ENCODE results near the gene N4BP3. TPM values are rescaled to one million over a fixed set of nuclear protein-coding genes. Genes with fewer than 3 reads are reported as not detected.

N4BP3 gene
- total RNA-seq, 1 experiment from 2014 or later, result 46.2 TPM

DNA sequence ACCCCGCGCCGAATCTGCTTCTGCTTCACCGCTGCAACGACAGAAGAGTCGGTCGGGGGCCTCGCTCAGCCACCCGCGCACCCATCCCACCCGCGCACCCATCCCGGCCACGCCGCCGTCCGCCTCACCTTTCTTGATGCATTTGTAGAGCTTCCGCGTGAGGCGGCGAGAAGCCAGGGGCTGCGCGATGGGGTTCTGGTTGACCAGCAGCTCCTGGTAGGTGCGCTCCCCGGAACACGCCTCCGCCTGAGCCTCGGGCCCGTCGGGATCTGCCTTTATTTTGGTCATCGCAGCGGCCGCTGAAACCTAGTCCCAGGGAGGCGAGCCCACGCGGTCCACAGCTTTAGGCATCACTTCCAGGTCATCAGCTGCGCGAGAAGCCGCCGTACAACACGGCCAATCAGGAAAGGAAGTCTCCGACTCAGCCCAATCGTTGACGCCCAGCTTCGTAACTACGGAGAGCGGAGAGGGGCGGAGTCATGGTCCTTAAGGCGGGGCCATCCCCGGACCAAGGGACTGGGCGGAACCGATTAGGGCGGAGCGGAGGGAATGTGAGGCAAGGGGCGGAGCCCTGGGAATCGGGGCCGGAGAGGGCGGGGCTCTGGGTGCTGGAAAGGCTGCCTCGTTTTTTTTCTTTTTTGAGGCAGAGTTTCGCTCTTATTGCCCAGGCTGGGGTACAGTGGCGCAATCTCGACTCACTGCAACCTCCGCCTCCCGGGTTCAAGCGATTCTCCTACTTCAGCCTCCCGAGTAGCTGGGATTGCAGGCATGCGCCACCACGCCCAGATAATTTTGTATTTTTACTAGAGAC lies 40.4 kb downstream of the N4BP3 start, which contains the start of gene NHP2 (continued):
- TF ChIP-seq, protein P1, sequence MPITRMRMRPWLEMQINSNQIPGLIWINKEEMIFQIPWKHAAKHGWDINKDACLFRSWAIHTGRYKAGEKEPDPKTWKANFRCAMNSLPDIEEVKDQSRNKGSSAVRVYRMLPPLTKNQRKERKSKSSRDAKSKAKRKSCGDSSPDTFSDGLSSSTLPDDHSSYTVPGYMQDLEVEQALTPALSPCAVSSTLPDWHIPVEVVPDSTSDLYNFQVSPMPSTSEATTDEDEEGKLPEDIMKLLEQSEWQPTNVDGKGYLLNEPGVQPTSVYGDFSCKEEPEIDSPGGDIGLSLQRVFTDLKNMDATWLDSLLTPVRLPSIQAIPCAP (CRISPR knock-in tag; IDR thresholded peaks at IDR 0.05), result no peak
- TF ChIP-seq, protein P2, sequence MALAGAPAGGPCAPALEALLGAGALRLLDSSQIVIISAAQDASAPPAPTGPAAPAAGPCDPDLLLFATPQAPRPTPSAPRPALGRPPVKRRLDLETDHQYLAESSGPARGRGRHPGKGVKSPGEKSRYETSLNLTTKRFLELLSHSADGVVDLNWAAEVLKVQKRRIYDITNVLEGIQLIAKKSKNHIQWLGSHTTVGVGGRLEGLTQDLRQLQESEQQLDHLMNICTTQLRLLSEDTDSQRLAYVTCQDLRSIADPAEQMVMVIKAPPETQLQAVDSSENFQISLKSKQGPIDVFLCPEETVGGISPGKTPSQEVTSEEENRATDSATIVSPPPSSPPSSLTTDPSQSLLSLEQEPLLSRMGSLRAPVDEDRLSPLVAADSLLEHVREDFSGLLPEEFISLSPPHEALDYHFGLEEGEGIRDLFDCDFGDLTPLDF (CRISPR knock-in tag; IDR thresholded peaks at IDR 0.05), result no peak
- TF ChIP-seq FOXJ3 (CRISPR knock-in tag; IDR thresholded peaks at IDR 0.05; ENCODE audit: borderline replicate concordance) (no peak), NFE2L1 (CRISPR knock-in tag; IDR thresholded peaks at IDR 0.05) (0 out of 2 replicates have a peak, but pooled peaks have one; percentile 67), SOX15 (CRISPR knock-in tag; IDR thresholded peaks at IDR 0.05) (no peak), ZNF671 (CRISPR knock-in tag; IDR thresholded peaks at IDR 0.05) (no peak), ESRRA (CRISPR knock-in tag; IDR thresholded peaks at IDR 0.05; ENCODE audit: borderline replicate concordance) (no peak), CREB1 (CRISPR knock-in tag; IDR thresholded peaks at IDR 0.05) (no peak), ZNF232 (CRISPR knock-in tag; IDR thresholded peaks at IDR 0.05) (no peak), SMAD4 (CRISPR knock-in tag; IDR thresholded peaks at IDR 0.05) (no peak), TEAD1 (CRISPR knock-in tag; IDR thresholded peaks at IDR 0.05) (no peak), KAT7 (CRISPR knock-in tag; IDR thresholded peaks at IDR 0.05; ENCODE audit: borderline replicate concordance) (peak; percentile 44; the same call in 1 of the 2 replicates), NFATC4 (CRISPR knock-in tag; IDR thresholded peaks at IDR 0.05) (no peak), CREM (CRISPR knock-in tag; IDR thresholded peaks at IDR 0.05) (peak; percentile 95), ZNF423 (CRISPR knock-in tag; IDR thresholded peaks at IDR 0.05) (no peak), PRRX2 (CRISPR knock-in tag; IDR thresholded peaks at IDR 0.05) (no peak), ZNF219 (CRISPR knock-in tag; IDR thresholded peaks at IDR 0.05; ENCODE audit: borderline replicate concordance) (no peak), ZNF317 (CRISPR knock-in tag; IDR thresholded peaks at IDR 0.05; ENCODE audit: borderline replicate concordance, low read depth) (no peak), SMAD3 (CRISPR knock-in tag; IDR thresholded peaks at IDR 0.05; ENCODE audit: borderline replicate concordance) (peak; percentile 27; the same call in 1 of the 2 replicates), RORB (CRISPR knock-in tag; IDR thresholded peaks at IDR 0.05) (no peak), NR3C1 (CRISPR knock-in tag; conservative IDR thresholded peaks at IDR 0.05; ENCODE audit: low read depth) (no peak), NR1H2 (CRISPR knock-in tag; IDR thresholded peaks at IDR 0.05) (no peak)
- TF ChIP-seq, protein P3, sequence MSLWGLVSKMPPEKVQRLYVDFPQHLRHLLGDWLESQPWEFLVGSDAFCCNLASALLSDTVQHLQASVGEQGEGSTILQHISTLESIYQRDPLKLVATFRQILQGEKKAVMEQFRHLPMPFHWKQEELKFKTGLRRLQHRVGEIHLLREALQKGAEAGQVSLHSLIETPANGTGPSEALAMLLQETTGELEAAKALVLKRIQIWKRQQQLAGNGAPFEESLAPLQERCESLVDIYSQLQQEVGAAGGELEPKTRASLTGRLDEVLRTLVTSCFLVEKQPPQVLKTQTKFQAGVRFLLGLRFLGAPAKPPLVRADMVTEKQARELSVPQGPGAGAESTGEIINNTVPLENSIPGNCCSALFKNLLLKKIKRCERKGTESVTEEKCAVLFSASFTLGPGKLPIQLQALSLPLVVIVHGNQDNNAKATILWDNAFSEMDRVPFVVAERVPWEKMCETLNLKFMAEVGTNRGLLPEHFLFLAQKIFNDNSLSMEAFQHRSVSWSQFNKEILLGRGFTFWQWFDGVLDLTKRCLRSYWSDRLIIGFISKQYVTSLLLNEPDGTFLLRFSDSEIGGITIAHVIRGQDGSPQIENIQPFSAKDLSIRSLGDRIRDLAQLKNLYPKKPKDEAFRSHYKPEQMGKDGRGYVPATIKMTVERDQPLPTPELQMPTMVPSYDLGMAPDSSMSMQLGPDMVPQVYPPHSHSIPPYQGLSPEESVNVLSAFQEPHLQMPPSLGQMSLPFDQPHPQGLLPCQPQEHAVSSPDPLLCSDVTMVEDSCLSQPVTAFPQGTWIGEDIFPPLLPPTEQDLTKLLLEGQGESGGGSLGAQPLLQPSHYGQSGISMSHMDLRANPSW (CRISPR knock-in tag; conservative IDR thresholded peaks at IDR 0.05; ENCODE audit: low read depth), result no peak
- TF ChIP-seq, protein P4, sequence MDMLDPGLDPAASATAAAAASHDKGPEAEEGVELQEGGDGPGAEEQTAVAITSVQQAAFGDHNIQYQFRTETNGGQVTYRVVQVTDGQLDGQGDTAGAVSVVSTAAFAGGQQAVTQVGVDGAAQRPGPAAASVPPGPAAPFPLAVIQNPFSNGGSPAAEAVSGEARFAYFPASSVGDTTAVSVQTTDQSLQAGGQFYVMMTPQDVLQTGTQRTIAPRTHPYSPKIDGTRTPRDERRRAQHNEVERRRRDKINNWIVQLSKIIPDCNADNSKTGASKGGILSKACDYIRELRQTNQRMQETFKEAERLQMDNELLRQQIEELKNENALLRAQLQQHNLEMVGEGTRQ (CRISPR knock-in tag; IDR thresholded peaks at IDR 0.05), result peak; percentile 51; the same call in 1 of the 2 replicates
- TF ChIP-seq, protein P5, sequence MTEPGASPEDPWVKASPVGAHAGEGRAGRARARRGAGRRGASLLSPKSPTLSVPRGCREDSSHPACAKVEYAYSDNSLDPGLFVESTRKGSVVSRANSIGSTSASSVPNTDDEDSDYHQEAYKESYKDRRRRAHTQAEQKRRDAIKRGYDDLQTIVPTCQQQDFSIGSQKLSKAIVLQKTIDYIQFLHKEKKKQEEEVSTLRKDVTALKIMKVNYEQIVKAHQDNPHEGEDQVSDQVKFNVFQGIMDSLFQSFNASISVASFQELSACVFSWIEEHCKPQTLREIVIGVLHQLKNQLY (CRISPR knock-in tag; IDR thresholded peaks at IDR 0.05), result no peak
- TF ChIP-seq, protein P6, sequence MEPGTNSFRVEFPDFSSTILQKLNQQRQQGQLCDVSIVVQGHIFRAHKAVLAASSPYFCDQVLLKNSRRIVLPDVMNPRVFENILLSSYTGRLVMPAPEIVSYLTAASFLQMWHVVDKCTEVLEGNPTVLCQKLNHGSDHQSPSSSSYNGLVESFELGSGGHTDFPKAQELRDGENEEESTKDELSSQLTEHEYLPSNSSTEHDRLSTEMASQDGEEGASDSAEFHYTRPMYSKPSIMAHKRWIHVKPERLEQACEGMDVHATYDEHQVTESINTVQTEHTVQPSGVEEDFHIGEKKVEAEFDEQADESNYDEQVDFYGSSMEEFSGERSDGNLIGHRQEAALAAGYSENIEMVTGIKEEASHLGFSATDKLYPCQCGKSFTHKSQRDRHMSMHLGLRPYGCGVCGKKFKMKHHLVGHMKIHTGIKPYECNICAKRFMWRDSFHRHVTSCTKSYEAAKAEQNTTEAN (CRISPR knock-in tag; IDR thresholded peaks at IDR 0.05), result 0 out of 2 replicates have a peak, but pooled peaks have one; percentile 64
- TF ChIP-seq, protein P7, sequence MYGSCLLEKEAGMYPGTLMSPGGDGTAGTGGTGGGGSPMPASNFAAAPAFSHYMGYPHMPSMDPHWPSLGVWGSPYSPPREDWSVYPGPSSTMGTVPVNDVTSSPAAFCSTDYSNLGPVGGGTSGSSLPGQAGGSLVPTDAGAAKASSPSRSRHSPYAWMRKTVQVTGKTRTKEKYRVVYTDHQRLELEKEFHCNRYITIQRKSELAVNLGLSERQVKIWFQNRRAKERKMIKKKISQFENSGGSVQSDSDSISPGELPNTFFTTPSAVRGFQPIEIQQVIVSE (CRISPR knock-in tag; IDR thresholded peaks at IDR 0.05; ENCODE audit: borderline replicate concordance), result no peak
- TF ChIP-seq, protein P8, sequence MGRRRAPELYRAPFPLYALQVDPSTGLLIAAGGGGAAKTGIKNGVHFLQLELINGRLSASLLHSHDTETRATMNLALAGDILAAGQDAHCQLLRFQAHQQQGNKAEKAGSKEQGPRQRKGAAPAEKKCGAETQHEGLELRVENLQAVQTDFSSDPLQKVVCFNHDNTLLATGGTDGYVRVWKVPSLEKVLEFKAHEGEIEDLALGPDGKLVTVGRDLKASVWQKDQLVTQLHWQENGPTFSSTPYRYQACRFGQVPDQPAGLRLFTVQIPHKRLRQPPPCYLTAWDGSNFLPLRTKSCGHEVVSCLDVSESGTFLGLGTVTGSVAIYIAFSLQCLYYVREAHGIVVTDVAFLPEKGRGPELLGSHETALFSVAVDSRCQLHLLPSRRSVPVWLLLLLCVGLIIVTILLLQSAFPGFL (CRISPR knock-in tag; IDR thresholded peaks at IDR 0.05; ENCODE audit: borderline replicate concordance), result no peak

Data from WTC11 (cell line).